Endothelial cell of umbilical vein (primary cell): ENCODE measurements around the gene CAND2. TPM values are rescaled to one million over a fixed set of nuclear protein-coding genes. Genes with fewer than 3 reads are reported as not detected.

Experiments
- BruUV-seq: library from RNA; stranded (reverse); fragments of 400-500 nt; replicated peaks from 2 replicates; lab custom pipeline; 2021; lab: Mats Ljungman, UMichigan
- CTCF ChIA-PET: fragments of 300-600, 350-600 bp; sonication (Branson Sonifier 250); formaldehyde crosslinking; loops from one replicate; lab custom pipeline; 2021; ENCODE audit warnings: antibody characterized with exemption, inconsistent platforms; lab: Charles Lee
- POLR2A ChIA-PET: fragments of 300-600, 350-600 bp; sonication (Branson Sonifier 250); formaldehyde crosslinking; loops from one replicate; lab custom pipeline; 2021; ENCODE audit warnings: antibody characterized with exemption, inconsistent platforms; lab: Charles Lee
- DNase-seq: peaks from one replicate; pipeline ENCODE4 v3.0.0-alpha.2; 2011; ENCODE audit warnings: low read depth, low spot score
- FAIRE-seq: peaks from 2 replicates; lab custom pipeline; 2011; peaks lifted over from hg19 to GRCh38; lab: Jason Lieb, UNC
- H2AFZ ChIP-seq: 2 replicates; pipeline ENCODE4 v1.6.0; 2012; ENCODE audit warnings: low read depth, low read length, control low read depth, inconsistent platforms
- H3K27ac ChIP-seq: 2 replicates; pipeline ENCODE4 v1.5.1; 2011; ENCODE audit warnings: low read depth, mild to moderate bottlenecking, control low read depth, low read length, moderate library complexity; ENCODE audit not compliant: insufficient read depth
- H3K27me3 ChIP-seq, 2 experiments: 2 replicates each; pipeline versions ENCODE4 v1.6.0 to v1.6.1; 2011; ENCODE audit warnings: low read length in 2 of 2, mixed read lengths in 1 of 2; ENCODE audit not compliant: control insufficient read depth in 2 of 2, insufficient read depth in 2 of 2
- H3K36me3 ChIP-seq, 2 experiments: 2 replicates in 1 of 2; 3 replicates in 1 of 2; pipeline ENCODE4 v1.5.1; 2011; ENCODE audit warnings: low read length in 2 of 2, mild to moderate bottlenecking in 1 of 2, moderate library complexity in 1 of 2; ENCODE audit not compliant: control insufficient read depth in 2 of 2, insufficient read depth in 2 of 2; ENCODE audit errors: extremely low read depth in 1 of 2
- H3K4me1 ChIP-seq: 3 replicates; pipeline ENCODE4 v1.5.1; 2011; ENCODE audit warnings: mild to moderate bottlenecking, low read length; ENCODE audit not compliant: control insufficient read depth, insufficient read depth; ENCODE audit errors: extremely low read depth
- H3K4me2 ChIP-seq: 2 replicates; pipeline ENCODE4 v1.6.1; 2011; ENCODE audit warnings: low read length, control low read depth, mixed read lengths; ENCODE audit not compliant: insufficient read depth
- H3K4me3 ChIP-seq, 3 experiments: fragments of 200-600 bp in 1 of 3; sonication (generic), shearing (Covaris generic) in 1 of 3; replicated peaks in 1 of 3; 2 replicates each; pipeline ENCODE4 v1.5.1; 2011 to 2016; ENCODE audit warnings: control low read depth in 3 of 3, low read length in 3 of 3, mild to moderate bottlenecking in 2 of 3, inconsistent platforms in 1 of 3, low read depth in 1 of 3, moderate library complexity in 1 of 3; ENCODE audit not compliant: insufficient read depth in 1 of 3
- H3K79me2 ChIP-seq: 2 replicates; pipeline ENCODE4 v1.6.0; 2012; ENCODE audit warnings: low read length, inconsistent platforms; ENCODE audit not compliant: control insufficient read depth, insufficient read depth
- H3K9ac ChIP-seq: replicated peaks from 2 replicates; pipeline ENCODE3; 2011; ENCODE audit warnings: low read length, control low read depth; ENCODE audit not compliant: insufficient read depth; ENCODE audit errors: extremely low read depth
- H3K9me1 ChIP-seq: replicated peaks from 3 replicates; pipeline ENCODE4 v1.6.0; 2011; ENCODE audit warnings: mild to moderate bottlenecking, low read length; ENCODE audit not compliant: control insufficient read depth, insufficient read depth; ENCODE audit errors: extremely low read depth
- H3K9me3 ChIP-seq: replicated peaks from 2 replicates; pipeline ENCODE4 v1.5.1; 2012; ENCODE audit warnings: low read length, inconsistent platforms; ENCODE audit not compliant: control insufficient read depth, insufficient read depth
- H4K20me1 ChIP-seq: replicated peaks from 2 replicates; pipeline ENCODE3; 2011; ENCODE audit warnings: mild to moderate bottlenecking, low read length; ENCODE audit not compliant: control insufficient read depth, insufficient read depth; ENCODE audit errors: extremely low read depth
- EZH2 ChIP-seq: IDR thresholded peaks from 2 replicates; pipeline ENCODE4 v1.6.1; 2012; ENCODE audit warnings: borderline replicate concordance, low read depth, mild to moderate bottlenecking, moderate library complexity, low read length, inconsistent platforms; ENCODE audit not compliant: severe bottlenecking
- FOS ChIP-seq: IDR thresholded peaks from 2 replicates; pipeline ENCODE4 v1.6.1; 2011; ENCODE audit warnings: mild to moderate bottlenecking, low read length, moderate library complexity, borderline replicate concordance; ENCODE audit not compliant: insufficient read depth
- GATA2 ChIP-seq: IDR thresholded peaks from 2 replicates; pipeline ENCODE4 v1.7.0; 2011; ENCODE audit warnings: low read depth, mild to moderate bottlenecking, moderate library complexity, mixed read lengths, low read length; ENCODE audit not compliant: insufficient read length, insufficient read depth
- JUN ChIP-seq: IDR thresholded peaks from 2 replicates; pipeline ENCODE4 v1.6.1; 2011; ENCODE audit warnings: borderline replicate concordance, low read depth; ENCODE audit not compliant: insufficient read length, insufficient read depth
- MYC ChIP-seq: IDR thresholded peaks from one replicate; pipeline ENCODE4 v1.6.1; 2011; ENCODE audit warnings: mild to moderate bottlenecking, low read depth, low read length
- POLR2A ChIP-seq: IDR thresholded peaks from 2 replicates; pipeline ENCODE4 v1.6.1; 2012; ENCODE audit warnings: low read depth, mild to moderate bottlenecking, control low read depth, low read length
- POLR2AphosphoS5 ChIP-seq: IDR thresholded peaks from 2 replicates; pipeline ENCODE4 v1.6.1; 2012; ENCODE audit warnings: low read depth, mild to moderate bottlenecking, control low read depth, low read length, moderate library complexity; ENCODE audit not compliant: insufficient read depth
- dilution Hi-C: fragments of 300-500 bp; cut with MboI; formaldehyde crosslinking; loops from one replicate; pipeline ENCODE4 v1.15.0; 2019; ENCODE audit warnings: low sequenced_read_pairs; ENCODE audit not compliant: extremely low pct_ligation_motif_present
- intact Hi-C: fragments of 100-400 bp; cut with micrococcal nuclease; formaldehyde crosslinking; loops from one replicate; pipeline ENCODE4 v1.10.0; 2022
- polyA plus RNA-seq, 4 experiments: library from polyadenylated mRNA; depleted of rRNA in 3 of 4; stranded (reverse) in 3 of 4; unstranded in 1 of 4; fragments of >200 nt; gene quantifications; 2 replicates each; pipeline versions ENCODE4 v1.2.1 to v1.2.3, GENCODE V29; 2011 to 2012; ENCODE audit warnings: missing spikeins in 1 of 4
- total RNA-seq: library from RNA; stranded (reverse); gene quantifications from 2 replicates; pipeline ENCODE4 v1.2.3, GENCODE V29; 2021
- TF ChIP-seq, protein P1 (sequence below): IDR thresholded peaks from 2 replicates; pipeline ENCODE4 v1.6.1; 2011; ENCODE audit not compliant: insufficient read depth, insufficient read length
- TF ChIP-seq, protein P2 (sequence below), 2 donors: IDR thresholded peaks; 1 replicate in 1 of 2; 2 replicates in 1 of 2; pipeline ENCODE4 v1.5.1; 2011; ENCODE audit warnings: low read length in 2 of 2, mild to moderate bottlenecking in 2 of 2, moderate library complexity in 2 of 2, control low read depth in 1 of 2, inconsistent platforms in 1 of 2, low read depth in 1 of 2; ENCODE audit not compliant: insufficient read depth in 1 of 2; ENCODE audit errors: extremely low read depth in 1 of 2

CAND2 gene
- total and polyA plus RNA-seq, 2 donors (not counting 3 experiments of a cell fraction or from before 2014, with no cell fraction given), result 7.1 to 11.0 TPM

DNA sequence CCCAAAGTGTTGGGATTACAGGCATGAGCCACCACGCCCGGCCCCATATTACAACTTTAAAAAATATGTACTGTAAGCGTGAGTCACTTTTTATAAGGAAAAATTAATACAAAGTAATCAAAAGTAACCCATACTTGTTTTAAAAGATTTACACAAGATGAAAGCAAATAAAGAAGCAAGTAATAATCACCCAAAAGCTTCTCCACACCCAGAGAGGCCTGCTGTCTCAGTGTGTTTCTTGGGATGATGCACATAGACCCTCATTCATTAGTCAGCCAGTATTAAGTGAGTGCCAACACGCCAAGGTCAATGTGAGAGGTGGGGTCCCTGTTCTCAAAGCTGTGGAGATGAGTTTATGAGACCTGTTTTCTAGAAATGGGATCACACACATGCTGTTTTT lies 32.9 kb downstream of the CAND2 start:
- DNase-seq (no peak), FAIRE-seq (no peak)
- no peaks in the 10 kb centered on the region for H4K20me1 ChIP-seq
- peaks cover 7% of the 10 kb centered on the region for H3K4me1 ChIP-seq
- dilution Hi-C loops (no loop called here), intact Hi-C loops (no loop called here)
- H3K9me1 ChIP-seq, result no peaks in the 10 kb centered on the region
- H3K9ac ChIP-seq, result no peak overlapping the region
- TF ChIP-seq POLR2A (no peak), EZH2 (no peak), FOS (no peak), GATA2 (no peak), JUN (no peak), MYC (no peak), POLR2AphosphoS5 (no peak)
- TF ChIP-seq, protein P1, sequence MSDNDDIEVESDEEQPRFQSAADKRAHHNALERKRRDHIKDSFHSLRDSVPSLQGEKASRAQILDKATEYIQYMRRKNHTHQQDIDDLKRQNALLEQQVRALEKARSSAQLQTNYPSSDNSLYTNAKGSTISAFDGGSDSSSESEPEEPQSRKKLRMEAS, result no peak
- TF ChIP-seq, protein P2, sequence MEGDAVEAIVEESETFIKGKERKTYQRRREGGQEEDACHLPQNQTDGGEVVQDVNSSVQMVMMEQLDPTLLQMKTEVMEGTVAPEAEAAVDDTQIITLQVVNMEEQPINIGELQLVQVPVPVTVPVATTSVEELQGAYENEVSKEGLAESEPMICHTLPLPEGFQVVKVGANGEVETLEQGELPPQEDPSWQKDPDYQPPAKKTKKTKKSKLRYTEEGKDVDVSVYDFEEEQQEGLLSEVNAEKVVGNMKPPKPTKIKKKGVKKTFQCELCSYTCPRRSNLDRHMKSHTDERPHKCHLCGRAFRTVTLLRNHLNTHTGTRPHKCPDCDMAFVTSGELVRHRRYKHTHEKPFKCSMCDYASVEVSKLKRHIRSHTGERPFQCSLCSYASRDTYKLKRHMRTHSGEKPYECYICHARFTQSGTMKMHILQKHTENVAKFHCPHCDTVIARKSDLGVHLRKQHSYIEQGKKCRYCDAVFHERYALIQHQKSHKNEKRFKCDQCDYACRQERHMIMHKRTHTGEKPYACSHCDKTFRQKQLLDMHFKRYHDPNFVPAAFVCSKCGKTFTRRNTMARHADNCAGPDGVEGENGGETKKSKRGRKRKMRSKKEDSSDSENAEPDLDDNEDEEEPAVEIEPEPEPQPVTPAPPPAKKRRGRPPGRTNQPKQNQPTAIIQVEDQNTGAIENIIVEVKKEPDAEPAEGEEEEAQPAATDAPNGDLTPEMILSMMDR (IDR thresholded peaks at IDR 0.05; ENCODE audit: extremely low read depth in 1 of 2, insufficient read depth in 1 of 2, low read depth in 1 of 2, low read length in 2 of 2), result no peak
- H3K36me3 ChIP-seq, result peaks cover 16 to 23% of the 10 kb centered on the region in 2 experiments
- ChIA-PET CTCF (interaction anchor here (1.4 to 2.5 kb wide), 2 partner anchors 38 to 42 kb away, joined by 4 to 6 read pairs; no protein-coding TSS in a partner anchor), POLR2A (no interaction called here)
- H3K9me3 ChIP-seq, result no peaks in the 10 kb centered on the region
- no TSS peak for BruUV-seq
- no peak overlapping the region for H3K27ac ChIP-seq
- H3K79me2 ChIP-seq, result no peaks in the 10 kb centered on the region
- no peak overlapping the region for H3K4me3 ChIP-seq
- H3K4me2 ChIP-seq, result no peak overlapping the region
- H2AFZ ChIP-seq, result no peak overlapping the region
- H3K27me3 ChIP-seq, result no peaks in the 10 kb centered on the region
